ENCODE results near the gene SIVA1. TPM values are rescaled to one million over a fixed set of nuclear protein-coding genes. Genes with fewer than 3 reads are reported as not detected.

Gene SIVA1
- total and polyA plus RNA-seq, 7 donors: 55.8 to 233 (median 105) TPM

DNA sequence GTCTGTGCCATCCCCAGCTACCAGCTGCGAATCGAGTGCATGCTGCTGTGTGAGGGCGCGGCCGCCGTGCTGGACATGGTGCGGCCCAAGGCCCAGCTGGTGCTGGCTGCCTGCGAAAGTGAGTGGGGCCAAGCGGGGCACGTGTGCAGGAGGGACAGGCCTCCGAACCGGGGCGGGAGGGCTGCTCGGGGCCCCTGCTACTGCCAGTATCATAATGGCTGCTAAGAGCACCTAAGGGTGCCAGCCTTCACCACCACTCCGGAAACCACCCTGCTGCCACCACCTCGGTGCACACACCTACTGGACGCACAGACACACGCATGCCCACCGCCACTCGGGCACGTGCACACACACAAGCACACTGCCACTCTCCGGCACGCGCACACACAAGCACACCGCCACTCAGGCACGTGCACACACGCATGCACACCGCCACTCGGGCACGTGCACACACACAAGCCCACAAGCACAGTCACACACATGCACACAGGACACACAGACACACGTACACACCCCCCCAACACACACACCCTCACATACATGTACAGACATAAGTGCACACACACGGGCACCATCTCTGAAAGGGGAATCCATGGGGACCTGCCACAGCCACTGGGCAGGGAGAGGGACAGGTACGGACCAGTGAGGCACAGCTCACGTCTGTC is 42.7 kb upstream of the SIVA1 start:
- no peak for DNase-seq
- 64 to 75% (median 65%) methylated on average over 31 to 34 of the region's 34 CpGs for WGBS, 3 donors
- Histone ChIP-seq H3K36me3 (ENCODE audit: insufficient read depth in 1 of 2, low read depth in 1 of 2) (peaks cover 0 to 60% of the 10 kb centered on the region in 2 donors), H3K9me3 (no peaks in the 10 kb centered on the region), H3K4me1 (no peaks in the 10 kb centered on the region), H3K4me3 (no peak overlapping the region), H3K27ac (no peak overlapping the region), H3K27me3 (ENCODE audit: insufficient read depth in 3 of 3, low read length in 2 of 3) (no peaks in the 10 kb centered on the region)
- intact Hi-C loops (cut with DNase I): no loop called here
- ATAC-seq: no peak
- TF ChIP-seq, protein P1, sequence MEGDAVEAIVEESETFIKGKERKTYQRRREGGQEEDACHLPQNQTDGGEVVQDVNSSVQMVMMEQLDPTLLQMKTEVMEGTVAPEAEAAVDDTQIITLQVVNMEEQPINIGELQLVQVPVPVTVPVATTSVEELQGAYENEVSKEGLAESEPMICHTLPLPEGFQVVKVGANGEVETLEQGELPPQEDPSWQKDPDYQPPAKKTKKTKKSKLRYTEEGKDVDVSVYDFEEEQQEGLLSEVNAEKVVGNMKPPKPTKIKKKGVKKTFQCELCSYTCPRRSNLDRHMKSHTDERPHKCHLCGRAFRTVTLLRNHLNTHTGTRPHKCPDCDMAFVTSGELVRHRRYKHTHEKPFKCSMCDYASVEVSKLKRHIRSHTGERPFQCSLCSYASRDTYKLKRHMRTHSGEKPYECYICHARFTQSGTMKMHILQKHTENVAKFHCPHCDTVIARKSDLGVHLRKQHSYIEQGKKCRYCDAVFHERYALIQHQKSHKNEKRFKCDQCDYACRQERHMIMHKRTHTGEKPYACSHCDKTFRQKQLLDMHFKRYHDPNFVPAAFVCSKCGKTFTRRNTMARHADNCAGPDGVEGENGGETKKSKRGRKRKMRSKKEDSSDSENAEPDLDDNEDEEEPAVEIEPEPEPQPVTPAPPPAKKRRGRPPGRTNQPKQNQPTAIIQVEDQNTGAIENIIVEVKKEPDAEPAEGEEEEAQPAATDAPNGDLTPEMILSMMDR (IDR thresholded peaks at IDR 0.05): no peak

- no peak overlapping the region for H3K27ac ChIP-seq
- H3K36me3 ChIP-seq (ENCODE audit: insufficient read depth in 1 of 2, low read depth in 1 of 2): peaks cover 0 to 59% of the 10 kb centered on the region in 2 donors
- DNase-seq (no peak), ATAC-seq (no peak)
- H3K27me3 ChIP-seq (ENCODE audit: insufficient read depth in 3 of 3, low read length in 2 of 3): no peaks in the 10 kb centered on the region
- intact Hi-C loops (cut with DNase I): no loop called here
- no peaks in the 10 kb centered on the region for H3K4me1 ChIP-seq
- H3K4me3 ChIP-seq: no peak overlapping the region
- TF ChIP-seq, protein P1 (IDR thresholded peaks at IDR 0.05): no peak
- WGBS, 3 donors: 89 to 94% (median 91%) methylated on average over 32 to 40 of the region's 40 CpGs
- H3K9me3 ChIP-seq: no peaks in the 10 kb centered on the region
Measured at GRCh38 chr14:104712881-104713734, 39.8 kb upstream of the SIVA1 start.

DNA sequence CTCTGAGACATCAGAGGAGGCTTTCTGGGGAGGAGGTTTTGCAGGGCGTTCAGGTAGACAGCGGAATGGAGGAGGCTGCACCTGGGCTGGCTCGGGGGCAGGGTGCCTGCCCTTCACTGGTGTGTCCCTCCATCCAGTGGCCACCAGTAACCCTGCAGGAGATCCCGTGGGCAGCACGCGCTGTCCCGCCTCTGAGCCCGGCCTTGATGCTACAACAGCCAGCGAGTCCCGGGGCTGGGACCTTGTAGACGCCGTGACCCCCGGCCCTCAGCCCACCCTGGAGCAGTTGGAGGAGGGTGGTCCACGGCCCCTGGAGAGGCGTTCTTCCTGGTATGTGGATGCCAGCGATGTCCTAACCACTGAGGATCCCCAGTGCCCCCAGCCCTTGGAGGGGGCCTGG is 38.9 kb upstream of the SIVA1 start:
- Histone ChIP-seq H3K9me3 (no peaks in the 10 kb centered on the region), H3K4me1 (peaks cover 8% of the 10 kb centered on the region), H3K4me3 (no peak overlapping the region), H3K36me3 (ENCODE audit: insufficient read depth in 1 of 2, low read depth in 1 of 2) (peaks cover 0 to 59% of the 10 kb centered on the region in 2 donors), H3K27me3 (ENCODE audit: insufficient read depth in 3 of 3, low read length in 2 of 3) (no peaks in the 10 kb centered on the region), H3K27ac (no peak overlapping the region)
- WGBS, 3 donors: 92 to 94% (median 92%) methylated on average over 15 to 16 of the region's 16 CpGs
- ATAC-seq (no peak), DNase-seq (no peak)
- TF ChIP-seq, protein P1 (IDR thresholded peaks at IDR 0.05): no peak
- intact Hi-C loops (cut with DNase I): no loop called here

GRCh38 chr14:104714681-104715080 is 38.3 kb upstream of the SIVA1 start:
- Histone ChIP-seq H3K36me3 (ENCODE audit: insufficient read depth in 1 of 2, low read depth in 1 of 2) (peaks cover 0 to 63% of the 10 kb centered on the region in 2 donors), H3K27ac (no peak overlapping the region), H3K9me3 (no peaks in the 10 kb centered on the region), H3K4me3 (no peak overlapping the region), H3K27me3 (ENCODE audit: insufficient read depth in 3 of 3, low read length in 2 of 3) (no peaks in the 10 kb centered on the region), H3K4me1 (peaks cover 11% of the 10 kb centered on the region)
- TF ChIP-seq, protein P1 (IDR thresholded peaks at IDR 0.05): no peak
- intact Hi-C loops (cut with DNase I): no loop called here
- 92 to 96% (median 94%) methylated on average over 26 to 31 of the region's 31 CpGs for WGBS, 3 donors
- ATAC-seq (no peak), DNase-seq (no peak)
